DND-41 (cell line): Measurements from ENCODE around the gene TRMT11.

Experiments
- ATAC-seq: fragments of 200-7000 bp; cut with Tn5 transposase; 3 replicates; pipeline ENCODE4 v1.9.1; 2021; ENCODE audit warnings: low read depth; ENCODE audit not compliant: insufficient read depth
- DNase-seq: peaks from one replicate; pipeline ENCODE4 v3.0.0-alpha.2; 2020
- H2AFZ ChIP-seq: 2 replicates; pipeline ENCODE4 v1.6.0; 2012; ENCODE audit warnings: low read depth, low read length
- H3K27ac ChIP-seq: 2 replicates; pipeline ENCODE4 v1.5.1; 2012; ENCODE audit warnings: low read length, inconsistent platforms
- H3K27me3 ChIP-seq: fragments of 200-600 bp; sonication (generic); 2 replicates; pipeline ENCODE4 v1.6.0; 2012; ENCODE audit warnings: low read length, mild to moderate bottlenecking, inconsistent platforms; ENCODE audit not compliant: insufficient read depth, poor library complexity
- H3K36me3 ChIP-seq: 2 replicates; pipeline ENCODE4 v1.5.1; 2012; ENCODE audit warnings: low read length, inconsistent platforms; ENCODE audit not compliant: insufficient read depth
- H3K4me1 ChIP-seq: 2 replicates; pipeline ENCODE4 v1.5.1; 2012; ENCODE audit warnings: mild to moderate bottlenecking, low read length; ENCODE audit not compliant: insufficient read depth
- H3K4me2 ChIP-seq: 2 replicates; pipeline ENCODE4 v1.6.0; 2012; ENCODE audit warnings: mild to moderate bottlenecking, moderate library complexity, low read length, inconsistent platforms; ENCODE audit not compliant: insufficient read depth
- H3K4me3 ChIP-seq, 2 experiments: fragments of 200-600 bp in 1 of 2; shearing (Covaris generic) in 1 of 2; 2 replicates each; pipeline ENCODE4 v1.5.1; 2012 to 2016; ENCODE audit warnings: inconsistent platforms in 2 of 2, low read length in 2 of 2, mild to moderate bottlenecking in 2 of 2, low read depth in 1 of 2, moderate library complexity in 1 of 2
- H3K79me2 ChIP-seq: 2 replicates; pipeline ENCODE4 v1.6.0; 2012; ENCODE audit warnings: low read length, inconsistent platforms; ENCODE audit not compliant: insufficient read depth
- H3K9ac ChIP-seq: 2 replicates; pipeline ENCODE4 v1.6.0; 2012; ENCODE audit warnings: low read depth, mild to moderate bottlenecking, inconsistent platforms, low read length, moderate library complexity
- H3K9me3 ChIP-seq: 2 replicates; pipeline ENCODE4 v1.5.1; 2012; ENCODE audit warnings: low read length, moderate library complexity, mild to moderate bottlenecking, inconsistent platforms; ENCODE audit not compliant: insufficient read depth, severe bottlenecking
- H4K20me1 ChIP-seq: 2 replicates; pipeline ENCODE4 v1.6.0; 2012; ENCODE audit warnings: low read length; ENCODE audit not compliant: insufficient read depth
- CTCF ChIP-seq: IDR thresholded peaks from 2 replicates; pipeline ENCODE4 v1.5.1; 2012; ENCODE audit warnings: borderline replicate concordance, low read length, moderate library complexity, mild to moderate bottlenecking; ENCODE audit not compliant: poor library complexity, severe bottlenecking; ENCODE audit errors: extremely low read depth
- EZH2 ChIP-seq: IDR thresholded peaks from 3 replicates; pipeline ENCODE4 v1.6.1; 2012; ENCODE audit warnings: borderline replicate concordance, low read depth, mild to moderate bottlenecking, moderate library complexity, low read length, inconsistent platforms; ENCODE audit not compliant: severe bottlenecking

Gene TRMT11

GRCh38 chr6:125974214-125974866 lies 12.0 kb upstream of the TRMT11 start:
- H3K9ac ChIP-seq, result no peak overlapping the region
- no peak overlapping the region for H3K27ac ChIP-seq
- peaks cover 7% of the 10 kb centered on the region; the same call in 1 of the 2 replicates for H3K79me2 ChIP-seq
- no peak overlapping the region for H3K4me3 ChIP-seq
- H2AFZ ChIP-seq, result no peak overlapping the region
- H4K20me1 ChIP-seq, result no peaks in the 10 kb centered on the region
- H3K4me2 ChIP-seq, result no peak overlapping the region
- peak; percentile 72; the same call in 2 of the 3 replicates for ATAC-seq
- H3K9me3 ChIP-seq, result no peaks in the 10 kb centered on the region
- no peaks in the 10 kb centered on the region for H3K27me3 ChIP-seq
- TF ChIP-seq CTCF (peak; percentile 65), EZH2 (no peak)
- H3K4me1 ChIP-seq, result no peaks in the 10 kb centered on the region
- DNase-seq, result no peak
- H3K36me3 ChIP-seq, result peaks cover 25% of the 10 kb centered on the region

GRCh38 chr6:125979101-125979500 lies 7.2 kb upstream of the TRMT11 start:
- Histone ChIP-seq H4K20me1 (no peaks in the 10 kb centered on the region), H3K79me2 (no peaks in the 10 kb centered on the region), H3K4me2 (no peak overlapping the region), H3K27me3 (no peaks in the 10 kb centered on the region), H3K27ac (no peak overlapping the region), H3K4me1 (no peaks in the 10 kb centered on the region), H2AFZ (no peak overlapping the region), H3K9ac (no peak overlapping the region), H3K4me3 (no peak overlapping the region), H3K36me3 (peaks cover 26% of the 10 kb centered on the region), H3K9me3 (no peaks in the 10 kb centered on the region)
- DNase-seq, result no peak
- ATAC-seq, result no peak
- TF ChIP-seq EZH2, result no peak
- no peak for TF ChIP-seq CTCF

- Histone ChIP-seq H3K36me3 (peaks cover 21% of the 10 kb centered on the region; the same call in 1 of the 2 replicates), H4K20me1 (no peaks in the 10 kb centered on the region), H3K4me1 (peaks cover 13% of the 10 kb centered on the region), H3K9ac (no peak overlapping the region), H2AFZ (no peak overlapping the region), H3K4me2 (no peak overlapping the region), H3K27me3 (no peaks in the 10 kb centered on the region), H3K4me3 (no peak overlapping the region), H3K79me2 (peaks cover 3% of the 10 kb centered on the region; the same call in 1 of the 2 replicates), H3K9me3 (no peaks in the 10 kb centered on the region), H3K27ac (no peak overlapping the region)
- no peak for DNase-seq
- no peak for ATAC-seq
- no peak for TF ChIP-seq CTCF
- TF ChIP-seq EZH2, result no peak
These were observed 4.7 kb upstream of the TRMT11 start for GRCh38 chr6:125981571-125982185.
